ENCODE results near the gene PEPD. TPM values are rescaled to one million over a fixed set of nuclear protein-coding genes. Genes with fewer than 3 reads are reported as not detected.

The PEPD gene
- polyA plus RNA-seq, 1 donor from 2014 or later: 43.9 TPM

GRCh38 chr19:33501693-33502356 lies 19.8 kb downstream of the PEPD start:
- Histone ChIP-seq H3K9ac (ENCODE audit: low read length) (no peak overlapping the region), H3K4me3 (ENCODE audit: low read length) (no peak overlapping the region), H3K79me2 (replicated peaks; ENCODE audit: insufficient read depth, low read length) (no peaks in the 10 kb centered on the region), H3K9me2 (ENCODE audit: insufficient read depth, low read length) (no peaks in the 10 kb centered on the region), H2AFZ (ENCODE audit: low read depth, low read length) (no peak overlapping the region), H3K27ac (ENCODE audit: low read length) (no peak overlapping the region), H4K20me1 (ENCODE audit: insufficient read depth) (no peaks in the 10 kb centered on the region), H3K9me3 (ENCODE audit: low read length) (no peaks in the 10 kb centered on the region), H3F3A (ENCODE audit: insufficient read depth, low read length, poor library complexity, severe bottlenecking) (no peaks in the 10 kb centered on the region), H3K27me3 (ENCODE audit: insufficient read depth, low read depth, low read length) (no peaks in the 10 kb centered on the region), H3K4me2 (ENCODE audit: low read length) (no peak overlapping the region), H3K36me3 (ENCODE audit: insufficient read depth, low read length) (no peaks in the 10 kb centered on the region)
- no peak for TF ChIP-seq CTCF (IDR thresholded peaks at IDR 0.05; ENCODE audit: poor library complexity, severe bottlenecking)
- TF ChIP-seq TAF1 (IDR thresholded peaks at IDR 0.05; ENCODE audit: low read depth): no peak
- no peak for TF ChIP-seq EP300 (conservative IDR thresholded peaks at IDR 0.05; ENCODE audit: poor library complexity, severe bottlenecking)
- no peak for TF ChIP-seq REST (IDR thresholded peaks at IDR 0.05; ENCODE audit: borderline replicate concordance)
- no peak for TF ChIP-seq RAD21 (conservative IDR thresholded peaks at IDR 0.05)

GRCh38 chr19:33500991-33501390 lies 20.6 kb downstream of the PEPD start:
- H4K20me1 ChIP-seq (ENCODE audit: insufficient read depth): no peaks in the 10 kb centered on the region
- no peak overlapping the region for H3K9ac ChIP-seq (ENCODE audit: low read length)
- no peak overlapping the region for H2AFZ ChIP-seq (ENCODE audit: low read depth, low read length)
- H3K36me3 ChIP-seq (ENCODE audit: insufficient read depth, low read length): no peaks in the 10 kb centered on the region
- TF ChIP-seq TAF1 (IDR thresholded peaks at IDR 0.05; ENCODE audit: low read depth) (no peak), EP300 (conservative IDR thresholded peaks at IDR 0.05; ENCODE audit: poor library complexity, severe bottlenecking) (no peak), POLR2AphosphoS5 (IDR thresholded peaks at IDR 0.05) (no peak), CTCF (IDR thresholded peaks at IDR 0.05; ENCODE audit: poor library complexity, severe bottlenecking) (no peak), REST (IDR thresholded peaks at IDR 0.05; ENCODE audit: borderline replicate concordance) (no peak), SMC3 (conservative IDR thresholded peaks at IDR 0.05; ENCODE audit: poor library complexity) (no peak), EZH2 (IDR thresholded peaks at IDR 0.05; ENCODE audit: borderline replicate concordance, insufficient read depth, low read length, poor library complexity, severe bottlenecking) (no peak), RAD21 (conservative IDR thresholded peaks at IDR 0.05) (no peak), MXI1 (conservative IDR thresholded peaks at IDR 0.05; ENCODE audit: poor library complexity, severe bottlenecking) (no peak)
- H3K27ac ChIP-seq (ENCODE audit: low read length): no peak overlapping the region
- no peak overlapping the region for H3K4me3 ChIP-seq (ENCODE audit: low read length)
- no peaks in the 10 kb centered on the region for H3K9me2 ChIP-seq (ENCODE audit: insufficient read depth, low read length)
- H3K9me3 ChIP-seq (ENCODE audit: low read length): no peaks in the 10 kb centered on the region
- H3F3A ChIP-seq (ENCODE audit: insufficient read depth, low read length, poor library complexity, severe bottlenecking): no peaks in the 10 kb centered on the region
- no peaks in the 10 kb centered on the region for H3K79me2 ChIP-seq (replicated peaks; ENCODE audit: insufficient read depth, low read length)
- no peak overlapping the region for H3K4me2 ChIP-seq (ENCODE audit: low read length)
- no peaks in the 10 kb centered on the region for H3K27me3 ChIP-seq (ENCODE audit: insufficient read depth, low read depth, low read length)
